HepG2 (cell line): ENCODE measurements around the gene RMRP. TPM values are rescaled to one million over a fixed set of nuclear protein-coding genes. Genes with fewer than 3 reads are reported as not detected.

ENCODE experiments used
- ATAC-seq: fragments of 200-7000 bp; cut with Tn5 transposase; 3 replicates; pipeline ENCODE4 v1.9.1; 2020; ENCODE audit warnings: mild to moderate bottlenecking, moderate library complexity
- BruUV-seq: library from RNA; stranded (reverse); fragments of 400-500 nt; replicated peaks from 2 replicates; lab custom pipeline; 2021; lab: Mats Ljungman, UMichigan
- CTCF ChIA-PET: fragments of 300-600 bp; formaldehyde crosslinking; extraction: SDS; loops from one replicate; lab custom pipeline; 2021; ENCODE audit warnings: low total read pairs, inconsistent platforms, low intra/inter-chr PET ratio; lab: Yijun Ruan, JAX
- POLR2A ChIA-PET: fragments of 350-600 bp; sonication (Branson Sonifier 250); formaldehyde crosslinking; loops from one replicate; lab custom pipeline; 2020; ENCODE audit warnings: antibody characterized with exemption, inconsistent platforms; lab: Yijun Ruan, JAX
- DNase-seq: peaks from one replicate; pipeline ENCODE4 v3.0.0-alpha.2; 2015; ENCODE audit warnings: low spot score
- FAIRE-seq: peaks from 3 replicates; lab custom pipeline; 2011; peaks lifted over from hg19 to GRCh38; lab: Jason Lieb, UNC
- H2AFZ ChIP-seq: one replicate; pipeline ENCODE4 v1.6.1; 2011; ENCODE audit warnings: low read length, inconsistent platforms
- H3K27ac ChIP-seq: fragments of 300-600 bp; 3 replicates; pipeline ENCODE4 v1.8.0; 2011; ENCODE audit warnings: mixed run types, mild to moderate bottlenecking, mixed read lengths, low read length, inconsistent platforms; ENCODE audit not compliant: insufficient read depth; ENCODE audit errors: extremely low read length
- H3K27me3 ChIP-seq, 2 experiments: fragments of 200-600 bp in 1 of 2; 2 replicates in 1 of 2; 3 replicates in 1 of 2; pipeline versions ENCODE4 v1.6.0 to v1.8.0; 2011; ENCODE audit warnings: low read length in 2 of 2, mild to moderate bottlenecking in 2 of 2, moderate library complexity in 2 of 2, inconsistent platforms in 1 of 2; ENCODE audit not compliant: insufficient read depth in 2 of 2, control insufficient read depth in 1 of 2
- H3K36me3 ChIP-seq, 2 experiments: fragments of 200-600 bp in 1 of 2; replicated peaks in 1 of 2; 2 replicates in 1 of 2; 3 replicates in 1 of 2; pipeline versions ENCODE4 v1.5.1 to v1.8.0; 2011; ENCODE audit warnings: low read length in 2 of 2, inconsistent platforms in 1 of 2; ENCODE audit not compliant: insufficient read depth in 2 of 2, control insufficient read depth in 1 of 2
- H3K4me1 ChIP-seq: 2 replicates; pipeline ENCODE4 v1.5.1; 2012; ENCODE audit warnings: low read length, inconsistent platforms; ENCODE audit not compliant: insufficient read depth
- H3K4me2 ChIP-seq: 2 replicates; pipeline ENCODE4 v1.6.0; 2011; ENCODE audit warnings: low read depth, low read length, inconsistent platforms
- H3K4me3 ChIP-seq, 3 experiments: fragments of 200-600 bp in 1 of 3; sonication (generic), shearing (Covaris generic) in 1 of 3; replicated peaks in 1 of 3; 2 replicates each; pipeline ENCODE4 v1.5.1; 2011 to 2016; ENCODE audit warnings: low read length in 3 of 3, inconsistent platforms in 2 of 3, low read depth in 2 of 3, mild to moderate bottlenecking in 2 of 3, control low read depth in 1 of 3, mixed read lengths in 1 of 3; ENCODE audit not compliant: insufficient read depth in 1 of 3
- H3K79me2 ChIP-seq: one replicate; pipeline ENCODE4 v1.6.1; 2011; ENCODE audit warnings: low read length, inconsistent platforms; ENCODE audit not compliant: insufficient read depth
- H3K9ac ChIP-seq: 2 replicates; pipeline ENCODE4 v1.6.0; 2011; ENCODE audit warnings: mild to moderate bottlenecking, low read depth, low read length, inconsistent platforms; ENCODE audit not compliant: insufficient read depth
- H3K9me3 ChIP-seq: 2 replicates; pipeline ENCODE4 v1.5.1; 2012; ENCODE audit warnings: mild to moderate bottlenecking, low read length
- H4K20me1 ChIP-seq: 2 replicates; pipeline ENCODE4 v1.6.0; 2011; ENCODE audit warnings: inconsistent platforms, mild to moderate bottlenecking, low read length, moderate library complexity; ENCODE audit not compliant: insufficient read depth
- ARNT2 ChIP-seq: sonication (generic); formaldehyde crosslinking; IDR thresholded peaks from 2 replicates; pipeline ENCODE4 v1.8.0; 2022; ENCODE audit warnings: mild to moderate bottlenecking, low read depth, missing genetic modification reagents, moderate library complexity
- ZNF619 ChIP-seq: sonication (generic); formaldehyde crosslinking; IDR thresholded peaks from 2 replicates; pipeline ENCODE4 v1.4.0; 2020; ENCODE audit warnings: mild to moderate bottlenecking, missing genetic modification reagents
- ZNF773 ChIP-seq: sonication (generic); formaldehyde crosslinking; IDR thresholded peaks from 2 replicates; pipeline ENCODE4 v1.4.0; 2020; ENCODE audit warnings: missing genetic modification reagents, borderline replicate concordance
- WGBS: methylation state at CpG from one replicate; pipeline ENCODE4 v1.1.6; 2017; ENCODE audit warnings: low lambda C conversion rate; 5-methylcytosine and 5-hydroxymethylcytosine counted together
- in situ Hi-C: cut with HindIII; loops from 2 replicates; pipeline ENCODE4 v1.10.0; 2017; ENCODE audit warnings: low pct_unique_long_range_greater_than_20kb; ENCODE audit not compliant: extremely low pct_ligation_motif_present
- intact Hi-C: fragments of 100-400 bp; cut with micrococcal nuclease; formaldehyde crosslinking; loops from one replicate; pipeline ENCODE4 v1.10.0; 2022; ENCODE audit not compliant: unreplicated experiment
- polyA plus RNA-seq, 8 experiments: library from polyadenylated mRNA; depleted of rRNA in 3 of 8; stranded (reverse) in 7 of 8; unstranded in 1 of 8; fragments of >200 nt; fragmentation: Illumina TruSeq in 4 of 8; extraction: Trizol in 4 of 8; gene quantifications; 2 replicates each; pipeline versions ENCODE4 v1.2.1 to v1.2.3, GENCODE V29; 2011 to 2016; ENCODE audit warnings: low read depth in 4 of 8, missing spikeins in 1 of 8, mixed read lengths in 1 of 8; ENCODE audit not compliant: insufficient read depth in 1 of 8
- total RNA-seq, 5 experiments: library from RNA; depleted of rRNA; stranded (reverse); fragments of >200 nt; fragmentation: Illumina TruSeq; extraction: Trizol; gene quantifications; 2 replicates each; pipeline ENCODE4 v1.2.3, GENCODE V29; 2016; ENCODE audit warnings: low read depth in 1 of 5
- TF ChIP-seq, protein P1 (sequence below): sonication (generic); formaldehyde crosslinking; IDR thresholded peaks from 2 replicates; pipeline ENCODE4 v1.8.1; 2022; ENCODE audit warnings: mild to moderate bottlenecking, missing genetic modification reagents
- TF ChIP-seq, protein P2 (sequence below): sonication (generic); formaldehyde crosslinking; IDR thresholded peaks from 2 replicates; pipeline ENCODE4 v1.4.0; 2020; ENCODE audit warnings: missing genetic modification reagents
- TF ChIP-seq, protein P3 (sequence below): sonication (generic); formaldehyde crosslinking; IDR thresholded peaks from 2 replicates; pipeline ENCODE4 v1.4.0; 2020; ENCODE audit warnings: mild to moderate bottlenecking, missing genetic modification reagents
- TF ChIP-seq, protein P4 (sequence below): sonication (generic); formaldehyde crosslinking; IDR thresholded peaks from 2 replicates; pipeline ENCODE4 v1.4.0; 2020; ENCODE audit warnings: missing genetic modification reagents, borderline replicate concordance

The RMRP gene
- total and polyA plus RNA-seq, 2 of the 13 experiments (the other 11 are each of a cell fraction or from before 2014, with no cell fraction given): 51.4 to 4,025 TPM

DNA sequence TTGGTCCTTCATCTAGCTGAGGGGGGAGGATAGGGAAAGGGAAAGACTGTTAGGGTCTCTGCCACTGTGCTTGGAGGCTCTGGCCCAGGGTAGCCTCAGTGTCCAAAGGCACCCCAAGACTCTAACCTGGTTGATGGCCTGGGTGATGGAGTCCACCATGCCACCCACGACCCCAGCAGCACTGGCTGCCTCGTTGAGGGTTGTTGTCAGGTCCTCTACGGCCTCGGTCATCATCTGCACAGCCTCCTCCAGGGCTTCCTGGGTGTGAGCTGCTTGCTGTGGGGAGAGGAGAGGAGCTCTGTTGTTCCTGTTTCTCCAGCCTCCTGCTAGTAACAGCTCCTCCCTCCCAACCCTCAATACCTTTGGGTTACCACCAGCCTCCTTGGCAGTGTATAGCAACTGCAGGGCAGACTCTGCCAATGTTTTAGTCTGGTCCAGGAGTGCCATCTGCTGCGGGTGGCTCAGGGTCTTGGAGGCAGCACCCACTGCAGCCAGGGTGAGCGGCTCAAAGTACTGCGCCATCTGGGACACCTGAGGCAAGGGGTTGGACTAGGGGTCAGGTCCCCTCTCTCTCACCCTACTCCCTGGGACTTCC, 48.1 kb upstream of the RMRP start:
- WGBS: 80% methylated on average over 1 of the region's 7 CpGs
- H3K79me2 ChIP-seq: no peaks in the 10 kb centered on the region
- ChIA-PET POLR2A (interaction anchor here (1.3 kb wide), 1 partner anchor 26 kb away, joined by 3 read pairs; the partner anchor contains the start of genes CREB3 and TLN1), CTCF (no interaction called here)
- no peaks in the 10 kb centered on the region for H3K27me3 ChIP-seq
- BruUV-seq: TSS peak; percentile 27
- no peak overlapping the region for H3K9ac ChIP-seq
- FAIRE-seq (no peak), ATAC-seq (no peak), DNase-seq (no peak)
- no peak overlapping the region for H3K4me2 ChIP-seq
- in situ Hi-C loops (no loop called here), intact Hi-C loops (no loop called here)
- H3K27ac ChIP-seq: no peak overlapping the region
- no peaks in the 10 kb centered on the region for H4K20me1 ChIP-seq
- H3K4me3 ChIP-seq: no peak overlapping the region
- no peaks in the 10 kb centered on the region for H3K4me1 ChIP-seq
- peaks cover 54 to 91% of the 10 kb centered on the region in 2 experiments for H3K36me3 ChIP-seq
- H3K9me3 ChIP-seq: no peaks in the 10 kb centered on the region
- H2AFZ ChIP-seq: no peak overlapping the region
- TF ChIP-seq ZNF773 (CRISPR knock-in tag) (no peak), ZNF619 (CRISPR knock-in tag) (no peak), ARNT2 (CRISPR knock-in tag) (no peak)
- TF ChIP-seq, protein P1, sequence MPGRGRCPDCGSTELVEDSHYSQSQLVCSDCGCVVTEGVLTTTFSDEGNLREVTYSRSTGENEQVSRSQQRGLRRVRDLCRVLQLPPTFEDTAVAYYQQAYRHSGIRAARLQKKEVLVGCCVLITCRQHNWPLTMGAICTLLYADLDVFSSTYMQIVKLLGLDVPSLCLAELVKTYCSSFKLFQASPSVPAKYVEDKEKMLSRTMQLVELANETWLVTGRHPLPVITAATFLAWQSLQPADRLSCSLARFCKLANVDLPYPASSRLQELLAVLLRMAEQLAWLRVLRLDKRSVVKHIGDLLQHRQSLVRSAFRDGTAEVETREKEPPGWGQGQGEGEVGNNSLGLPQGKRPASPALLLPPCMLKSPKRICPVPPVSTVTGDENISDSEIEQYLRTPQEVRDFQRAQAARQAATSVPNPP (CRISPR knock-in tag): no peak
- TF ChIP-seq, protein P2, sequence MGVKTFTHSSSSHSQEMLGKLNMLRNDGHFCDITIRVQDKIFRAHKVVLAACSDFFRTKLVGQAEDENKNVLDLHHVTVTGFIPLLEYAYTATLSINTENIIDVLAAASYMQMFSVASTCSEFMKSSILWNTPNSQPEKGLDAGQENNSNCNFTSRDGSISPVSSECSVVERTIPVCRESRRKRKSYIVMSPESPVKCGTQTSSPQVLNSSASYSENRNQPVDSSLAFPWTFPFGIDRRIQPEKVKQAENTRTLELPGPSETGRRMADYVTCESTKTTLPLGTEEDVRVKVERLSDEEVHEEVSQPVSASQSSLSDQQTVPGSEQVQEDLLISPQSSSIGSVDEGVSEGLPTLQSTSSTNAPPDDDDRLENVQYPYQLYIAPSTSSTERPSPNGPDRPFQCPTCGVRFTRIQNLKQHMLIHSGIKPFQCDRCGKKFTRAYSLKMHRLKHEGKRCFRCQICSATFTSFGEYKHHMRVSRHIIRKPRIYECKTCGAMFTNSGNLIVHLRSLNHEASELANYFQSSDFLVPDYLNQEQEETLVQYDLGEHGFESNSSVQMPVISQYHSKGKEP: no peak
- TF ChIP-seq, protein P3, sequence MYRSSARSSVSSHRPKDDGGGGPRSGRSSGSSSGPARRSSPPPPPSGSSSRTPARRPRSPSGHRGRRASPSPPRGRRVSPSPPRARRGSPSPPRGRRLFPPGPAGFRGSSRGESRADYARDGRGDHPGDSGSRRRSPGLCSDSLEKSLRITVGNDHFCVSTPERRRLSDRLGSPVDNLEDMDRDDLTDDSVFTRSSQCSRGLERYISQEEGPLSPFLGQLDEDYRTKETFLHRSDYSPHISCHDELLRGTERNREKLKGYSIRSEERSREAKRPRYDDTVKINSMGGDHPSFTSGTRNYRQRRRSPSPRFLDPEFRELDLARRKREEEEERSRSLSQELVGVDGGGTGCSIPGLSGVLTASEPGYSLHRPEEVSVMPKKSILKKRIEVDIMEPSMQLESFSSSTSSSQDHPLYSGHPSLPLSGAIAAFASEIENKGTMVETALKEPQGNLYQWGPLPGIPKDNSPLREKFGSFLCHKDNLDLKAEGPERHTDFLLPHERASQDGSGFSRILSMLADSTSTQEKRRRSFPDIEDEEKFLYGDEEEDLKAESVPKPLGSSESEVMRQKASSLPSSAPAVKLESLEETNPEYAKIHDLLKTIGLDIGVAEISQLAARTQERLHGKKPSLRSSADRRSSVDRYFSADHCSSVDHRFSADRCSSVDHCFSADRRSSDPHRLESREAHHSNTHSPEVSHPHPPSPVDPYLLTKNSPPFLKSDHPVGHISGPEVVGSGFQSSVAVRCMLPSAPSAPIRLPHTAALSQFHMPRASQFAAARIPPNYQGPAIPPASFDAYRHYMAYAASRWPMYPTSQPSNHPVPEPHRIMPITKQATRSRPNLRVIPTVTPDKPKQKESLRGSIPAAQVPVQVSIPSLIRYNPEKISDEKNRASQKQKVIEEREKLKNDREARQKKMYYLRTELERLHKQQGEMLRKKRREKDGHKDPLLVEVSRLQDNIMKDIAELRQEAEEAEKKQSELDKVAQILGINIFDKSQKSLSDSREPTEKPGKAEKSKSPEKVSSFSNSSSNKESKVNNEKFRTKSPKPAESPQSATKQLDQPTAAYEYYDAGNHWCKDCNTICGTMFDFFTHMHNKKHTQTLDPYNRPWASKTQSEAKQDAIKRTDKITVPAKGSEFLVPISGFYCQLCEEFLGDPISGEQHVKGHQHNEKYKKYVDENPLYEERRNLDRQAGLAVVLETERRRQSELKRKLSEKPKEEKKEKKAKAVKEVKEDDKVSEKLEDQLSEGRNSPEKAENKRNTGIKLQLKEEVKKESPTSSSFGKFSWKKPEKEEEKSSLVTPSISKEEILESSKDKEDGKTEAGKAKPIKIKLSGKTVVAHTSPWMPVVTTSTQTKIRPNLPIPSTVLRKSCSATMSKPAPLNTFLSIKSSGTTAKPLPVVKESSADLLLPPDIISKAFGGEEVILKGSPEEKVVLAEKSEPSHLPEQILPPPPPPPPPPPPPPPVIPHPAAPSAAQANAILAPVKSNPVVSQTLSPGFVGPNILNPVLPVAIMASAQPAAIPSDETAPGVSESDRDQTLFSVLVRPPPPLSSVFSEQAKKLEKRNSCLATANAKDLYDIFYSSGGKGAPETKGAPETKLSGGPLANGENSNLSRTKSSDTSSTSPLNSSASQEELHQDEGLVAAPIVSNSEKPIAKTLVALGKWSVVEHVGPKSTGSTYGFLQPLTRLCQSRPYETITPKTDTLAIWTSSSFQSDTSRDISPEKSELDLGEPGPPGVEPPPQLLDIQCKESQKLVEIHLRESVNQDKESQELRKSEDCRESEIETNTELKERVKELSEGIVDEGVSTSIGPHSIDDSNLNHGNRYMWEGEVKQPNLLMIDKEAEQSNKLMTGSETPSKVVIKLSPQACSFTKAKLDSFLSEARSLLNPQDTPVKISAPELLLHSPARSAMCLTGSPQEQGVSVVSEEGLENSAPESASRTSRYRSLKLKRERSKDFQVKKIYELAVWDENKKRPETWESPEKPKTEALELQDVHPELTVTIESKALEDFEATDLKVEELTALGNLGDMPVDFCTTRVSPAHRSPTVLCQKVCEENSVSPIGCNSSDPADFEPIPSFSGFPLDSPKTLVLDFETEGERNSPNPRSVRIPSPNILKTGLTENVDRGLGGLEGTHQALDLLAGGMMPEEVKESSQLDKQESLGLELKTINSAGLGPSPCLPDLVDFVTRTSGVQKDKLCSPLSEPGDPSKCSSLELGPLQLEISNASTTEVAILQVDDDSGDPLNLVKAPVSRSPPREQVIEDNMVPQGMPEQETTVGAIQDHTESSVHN (CRISPR knock-in tag): no peak
- TF ChIP-seq, protein P4, sequence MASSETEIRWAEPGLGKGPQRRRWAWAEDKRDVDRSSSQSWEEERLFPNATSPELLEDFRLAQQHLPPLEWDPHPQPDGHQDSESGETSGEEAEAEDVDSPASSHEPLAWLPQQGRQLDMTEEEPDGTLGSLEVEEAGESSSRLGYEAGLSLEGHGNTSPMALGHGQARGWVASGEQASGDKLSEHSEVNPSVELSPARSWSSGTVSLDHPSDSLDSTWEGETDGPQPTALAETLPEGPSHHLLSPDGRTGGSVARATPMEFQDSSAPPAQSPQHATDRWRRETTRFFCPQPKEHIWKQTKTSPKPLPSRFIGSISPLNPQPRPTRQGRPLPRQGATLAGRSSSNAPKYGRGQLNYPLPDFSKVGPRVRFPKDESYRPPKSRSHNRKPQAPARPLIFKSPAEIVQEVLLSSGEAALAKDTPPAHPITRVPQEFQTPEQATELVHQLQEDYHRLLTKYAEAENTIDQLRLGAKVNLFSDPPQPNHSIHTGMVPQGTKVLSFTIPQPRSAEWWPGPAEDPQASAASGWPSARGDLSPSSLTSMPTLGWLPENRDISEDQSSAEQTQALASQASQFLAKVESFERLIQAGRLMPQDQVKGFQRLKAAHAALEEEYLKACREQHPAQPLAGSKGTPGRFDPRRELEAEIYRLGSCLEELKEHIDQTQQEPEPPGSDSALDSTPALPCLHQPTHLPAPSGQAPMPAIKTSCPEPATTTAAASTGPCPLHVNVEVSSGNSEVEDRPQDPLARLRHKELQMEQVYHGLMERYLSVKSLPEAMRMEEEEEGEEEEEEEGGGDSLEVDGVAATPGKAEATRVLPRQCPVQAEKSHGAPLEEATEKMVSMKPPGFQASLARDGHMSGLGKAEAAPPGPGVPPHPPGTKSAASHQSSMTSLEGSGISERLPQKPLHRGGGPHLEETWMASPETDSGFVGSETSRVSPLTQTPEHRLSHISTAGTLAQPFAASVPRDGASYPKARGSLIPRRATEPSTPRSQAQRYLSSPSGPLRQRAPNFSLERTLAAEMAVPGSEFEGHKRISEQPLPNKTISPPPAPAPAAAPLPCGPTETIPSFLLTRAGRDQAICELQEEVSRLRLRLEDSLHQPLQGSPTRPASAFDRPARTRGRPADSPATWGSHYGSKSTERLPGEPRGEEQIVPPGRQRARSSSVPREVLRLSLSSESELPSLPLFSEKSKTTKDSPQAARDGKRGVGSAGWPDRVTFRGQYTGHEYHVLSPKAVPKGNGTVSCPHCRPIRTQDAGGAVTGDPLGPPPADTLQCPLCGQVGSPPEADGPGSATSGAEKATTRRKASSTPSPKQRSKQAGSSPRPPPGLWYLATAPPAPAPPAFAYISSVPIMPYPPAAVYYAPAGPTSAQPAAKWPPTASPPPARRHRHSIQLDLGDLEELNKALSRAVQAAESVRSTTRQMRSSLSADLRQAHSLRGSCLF: no peak
